IMR-90 (cell line): ENCODE measurements around the gene MAN2C1. TPM values are rescaled to one million over a fixed set of nuclear protein-coding genes. Genes with fewer than 3 reads are reported as not detected.

Experiments
- ATAC-seq: fragments of 200-7000 bp; cut with Tn5 transposase; 2 replicates; pipeline ENCODE4 v1.9.1; 2020; ENCODE audit warnings: low read depth, mild to moderate bottlenecking, moderate library complexity
- BruUV-seq: library from RNA; stranded (reverse); fragments of 400-500 nt; replicated peaks from 2 replicates; lab custom pipeline; 2021; lab: Mats Ljungman, UMichigan
- CTCF ChIA-PET: fragments of 300-600 bp; formaldehyde crosslinking; extraction: SDS; loops from one replicate; lab custom pipeline; 2021; ENCODE audit warnings: antibody characterized with exemption; lab: Yijun Ruan, JAX
- POLR2A ChIA-PET: fragments of 300-600 bp; sonication (Branson Sonifier 250); formaldehyde crosslinking; loops from one replicate; lab custom pipeline; 2022; ENCODE audit warnings: antibody characterized with exemption; ENCODE audit not compliant: unreplicated experiment; lab: Charles Lee
- DNase-seq: peaks from one replicate; pipeline ENCODE4 v3.0.0; 2013
- H2AFZ ChIP-seq: replicated peaks from 2 replicates; pipeline ENCODE3; 2013; ENCODE audit warnings: low read length, mild to moderate bottlenecking; ENCODE audit not compliant: poor library complexity
- H2AK5ac ChIP-seq: 2 replicates; pipeline ENCODE4 v1.6.1; 2013; ENCODE audit warnings: low read depth, low read length, inconsistent platforms
- H2AK9ac ChIP-seq: replicated peaks from 2 replicates; pipeline ENCODE3; 2013; ENCODE audit warnings: mild to moderate bottlenecking, low read depth, low read length, moderate library complexity; ENCODE audit not compliant: poor library complexity
- H2BK120ac ChIP-seq: 2 replicates; pipeline ENCODE4 v1.6.1; 2013; ENCODE audit warnings: low read depth, low read length, inconsistent platforms
- H2BK15ac ChIP-seq: 3 replicates; pipeline ENCODE4 v1.6.1; 2013; ENCODE audit warnings: low read depth, low read length, inconsistent platforms
- H2BK20ac ChIP-seq: 2 replicates; pipeline ENCODE4 v1.6.1; 2013; ENCODE audit warnings: low read depth, mild to moderate bottlenecking, inconsistent platforms, low read length, moderate library complexity
- H2BK5ac ChIP-seq: 2 replicates; pipeline ENCODE4 v1.6.1; 2013; ENCODE audit warnings: mild to moderate bottlenecking, low read depth, low read length, inconsistent platforms; ENCODE audit not compliant: poor library complexity, severe bottlenecking
- H3K14ac ChIP-seq: replicated peaks from 2 replicates; pipeline ENCODE4 v1.6.1; 2013; ENCODE audit warnings: low read depth, low read length, inconsistent platforms
- H3K18ac ChIP-seq: 2 replicates; pipeline ENCODE4 v1.6.1; 2013; ENCODE audit warnings: low read depth, low read length, control low read depth
- H3K23ac ChIP-seq: 2 replicates; pipeline ENCODE4 v1.6.1; 2013; ENCODE audit warnings: low read depth, low read length, inconsistent platforms
- H3K27ac ChIP-seq: 2 replicates; pipeline ENCODE4 v1.5.1; 2013; ENCODE audit warnings: mild to moderate bottlenecking, control low read depth, low read length; ENCODE audit not compliant: insufficient read depth
- H3K27me3 ChIP-seq: 2 replicates; pipeline ENCODE4 v1.6.1; 2013; ENCODE audit warnings: low read length; ENCODE audit not compliant: control insufficient read depth, insufficient read depth
- H3K36me3 ChIP-seq: 2 replicates; pipeline ENCODE4 v1.6.1; 2013; ENCODE audit warnings: low read length, mixed read lengths; ENCODE audit not compliant: control insufficient read depth, insufficient read depth
- H3K4ac ChIP-seq: 2 replicates; pipeline ENCODE4 v1.6.1; 2013; ENCODE audit warnings: low read depth, low read length, inconsistent platforms
- H3K4me1 ChIP-seq: 2 replicates; pipeline ENCODE4 v1.6.1; 2013; ENCODE audit warnings: low read length, mixed read lengths; ENCODE audit not compliant: control insufficient read depth, insufficient read depth
- H3K4me2 ChIP-seq: 2 replicates; pipeline ENCODE4 v1.6.1; 2013; ENCODE audit warnings: low read depth, mild to moderate bottlenecking, control low read depth, low read length, moderate library complexity
- H3K4me3 ChIP-seq: 2 replicates; pipeline ENCODE4 v1.5.1; 2013; ENCODE audit warnings: low read depth, mild to moderate bottlenecking, control low read depth, low read length, moderate library complexity; ENCODE audit not compliant: insufficient read depth
- H3K56ac ChIP-seq: 2 replicates; pipeline ENCODE4 v1.6.1; 2013; ENCODE audit warnings: low read length, inconsistent platforms; ENCODE audit not compliant: insufficient read depth; ENCODE audit errors: extremely low read depth
- H3K79me1 ChIP-seq, 2 experiments: 2 replicates each; pipeline ENCODE4 v1.6.1; 2013; ENCODE audit warnings: low read length in 2 of 2, inconsistent platforms in 1 of 2, low read depth in 1 of 2
- H3K9ac ChIP-seq: 2 replicates; pipeline ENCODE4 v1.6.1; 2013; ENCODE audit warnings: low read depth, low read length, control low read depth
- H3K9me1 ChIP-seq: 2 replicates; pipeline ENCODE4 v1.6.1; 2013; ENCODE audit warnings: low read length, inconsistent platforms; ENCODE audit not compliant: insufficient read depth
- H3K9me3 ChIP-seq: 2 replicates; pipeline ENCODE4 v1.6.1; 2013; ENCODE audit warnings: low read length; ENCODE audit not compliant: control insufficient read depth, insufficient read depth
- H4K20me1 ChIP-seq: 2 replicates; pipeline ENCODE4 v1.6.1; 2013; ENCODE audit warnings: low read length, inconsistent platforms; ENCODE audit not compliant: insufficient read depth
- H4K5ac ChIP-seq: 2 replicates; pipeline ENCODE4 v1.6.1; 2013; ENCODE audit warnings: mild to moderate bottlenecking, low read depth, low read length, control low read depth
- H4K8ac ChIP-seq, 2 experiments: 2 replicates each; pipeline ENCODE4 v1.6.1; 2013; ENCODE audit warnings: low read depth in 2 of 2, low read length in 2 of 2, control low read depth in 1 of 2, inconsistent platforms in 1 of 2
- H4K91ac ChIP-seq: 2 replicates; pipeline ENCODE4 v1.6.1; 2013; ENCODE audit warnings: low read depth, low read length, inconsistent platforms; ENCODE audit not compliant: insufficient read depth
- CHD1 ChIP-seq: IDR thresholded peaks from 2 replicates; pipeline ENCODE4 v1.6.1; 2012; ENCODE audit warnings: low read depth, low read length, improper control_type of control experiment
- MAFK ChIP-seq: IDR thresholded peaks from 2 replicates; pipeline ENCODE4 v1.6.1; 2012; ENCODE audit warnings: low read depth, low read length, improper control_type of control experiment
- MXI1 ChIP-seq: IDR thresholded peaks from 2 replicates; pipeline ENCODE4 v1.6.1; 2012; ENCODE audit warnings: low read depth, mild to moderate bottlenecking, low read length, moderate library complexity, borderline replicate concordance
- WGBS, 2 experiments: methylation state at CpG; one replicate each; pipeline versions ENCODE4 v1.1.5 to v1.1.7; 2013; ENCODE audit warnings: missing lambda C conversion rate in 2 of 2; ENCODE audit not compliant: insufficient read length in 1 of 2; ENCODE audit errors: extremely low coverage in 2 of 2; 5-methylcytosine and 5-hydroxymethylcytosine counted together
- dilution Hi-C: fragments of 300-500 bp; cut with HindIII; formaldehyde crosslinking; loops from one replicate; pipeline ENCODE4 v1.14.3; 2018; ENCODE audit warnings: low sequenced_read_pairs; ENCODE audit not compliant: unreplicated experiment
- in situ Hi-C: fragments of 300-500 bp; cut with MboI; formaldehyde crosslinking; loops from 3 replicates; pipeline ENCODE4 v1.14.3; 2019; ENCODE audit warnings: low sequenced_read_pairs, inconsistent platforms, mixed read lengths
- intact Hi-C: fragments of 100-400 bp; cut with micrococcal nuclease; formaldehyde crosslinking; loops from 2 replicates; pipeline ENCODE4 v1.10.0; 2022
- polyA plus RNA-seq, 3 experiments: library from polyadenylated mRNA; depleted of rRNA; stranded (reverse); fragments of >200 nt; gene quantifications; 2 replicates each; pipeline ENCODE4 v1.2.3, GENCODE V29; 2012; ENCODE audit warnings: low replicate concordance in 1 of 3
- total RNA-seq: library from RNA; depleted of rRNA; stranded (reverse); fragments of >200 nt; gene quantifications from 2 replicates; pipeline ENCODE4 v1.2.3, GENCODE V29; 2012
- TF ChIP-seq, protein P1 (sequence below): conservative IDR thresholded peaks from 2 replicates; pipeline ENCODE4 v1.5.1; 2012; ENCODE audit warnings: mild to moderate bottlenecking, low read depth, low read length, improper control_type of control experiment

Gene MAN2C1
- total and polyA plus RNA-seq, 2 of the 4 experiments (the other 2 are of a cell fraction): 34.8 to 153 TPM

DNA sequence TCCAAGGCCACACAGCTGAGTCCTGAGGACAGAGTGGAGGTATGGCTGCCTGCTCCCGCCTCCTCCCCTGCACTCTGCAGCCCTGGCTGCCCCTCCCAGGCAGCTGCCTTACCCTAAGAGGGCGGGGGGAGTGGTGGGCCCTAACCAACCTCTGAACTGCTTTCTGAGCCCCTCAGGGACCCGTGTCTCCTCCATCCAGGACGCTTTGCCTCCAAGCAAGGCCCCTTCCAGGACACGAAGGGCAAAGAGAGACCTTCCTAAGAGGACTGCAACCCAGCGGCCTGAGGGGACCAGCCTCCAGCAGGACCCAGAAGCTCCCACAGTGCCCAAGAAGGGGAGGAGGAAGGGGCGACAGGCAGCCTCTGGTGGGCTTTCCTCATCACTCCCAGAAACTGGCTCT lies 14.0 kb downstream of the MAN2C1 start:
- Histone ChIP-seq H2AFZ (no peak overlapping the region), H3K9ac (no peak overlapping the region), H4K5ac (no peak overlapping the region), H4K8ac (no peak overlapping the region), H2BK20ac (no peak overlapping the region), H2AK9ac (no peak overlapping the region), H3K4me3 (no peak overlapping the region), H3K36me3 (peaks cover 35% of the 10 kb centered on the region), H4K20me1 (no peaks in the 10 kb centered on the region), H3K9me3 (no peaks in the 10 kb centered on the region), H3K4me1 (no peaks in the 10 kb centered on the region), H3K27me3 (no peaks in the 10 kb centered on the region), H3K4ac (no peak overlapping the region), H3K56ac (no peak overlapping the region), H2BK15ac (no peak overlapping the region), H3K27ac (no peak overlapping the region), H2AK5ac (no peak overlapping the region), H2BK5ac (no peak overlapping the region), H3K9me1 (peaks cover 20% of the 10 kb centered on the region), H3K4me2 (no peak overlapping the region), H3K79me1 (no peaks in the 10 kb centered on the region; a peak in 1 of 4 replicates), H2BK120ac (no peak overlapping the region), H3K14ac (no peak overlapping the region), H4K91ac (no peak overlapping the region), H3K18ac (no peak overlapping the region), H3K23ac (no peak overlapping the region)
- POLR2A ChIA-PET: no interaction called here
- no TSS peak for BruUV-seq
- ATAC-seq (no peak), DNase-seq (no peak)
- dilution Hi-C loops: no loop called here
- TF ChIP-seq MAFK (no peak), MXI1 (no peak), CHD1 (no peak)
- TF ChIP-seq, protein P1, sequence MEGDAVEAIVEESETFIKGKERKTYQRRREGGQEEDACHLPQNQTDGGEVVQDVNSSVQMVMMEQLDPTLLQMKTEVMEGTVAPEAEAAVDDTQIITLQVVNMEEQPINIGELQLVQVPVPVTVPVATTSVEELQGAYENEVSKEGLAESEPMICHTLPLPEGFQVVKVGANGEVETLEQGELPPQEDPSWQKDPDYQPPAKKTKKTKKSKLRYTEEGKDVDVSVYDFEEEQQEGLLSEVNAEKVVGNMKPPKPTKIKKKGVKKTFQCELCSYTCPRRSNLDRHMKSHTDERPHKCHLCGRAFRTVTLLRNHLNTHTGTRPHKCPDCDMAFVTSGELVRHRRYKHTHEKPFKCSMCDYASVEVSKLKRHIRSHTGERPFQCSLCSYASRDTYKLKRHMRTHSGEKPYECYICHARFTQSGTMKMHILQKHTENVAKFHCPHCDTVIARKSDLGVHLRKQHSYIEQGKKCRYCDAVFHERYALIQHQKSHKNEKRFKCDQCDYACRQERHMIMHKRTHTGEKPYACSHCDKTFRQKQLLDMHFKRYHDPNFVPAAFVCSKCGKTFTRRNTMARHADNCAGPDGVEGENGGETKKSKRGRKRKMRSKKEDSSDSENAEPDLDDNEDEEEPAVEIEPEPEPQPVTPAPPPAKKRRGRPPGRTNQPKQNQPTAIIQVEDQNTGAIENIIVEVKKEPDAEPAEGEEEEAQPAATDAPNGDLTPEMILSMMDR: no peak
- intact Hi-C loops: no loop called here
- CTCF ChIA-PET: no interaction called here
- 100% methylated on average over 3 of the region's 7 CpGs; no CpG with 5 or more reads in 1 of the 2 experiments for WGBS, 2 experiments
- in situ Hi-C loops: no loop called here
